Measurements from ENCODE around the gene SNCG. TPM values are rescaled to one million over a fixed set of nuclear protein-coding genes. Genes with fewer than 3 reads are reported as not detected.

SNCG gene
- total RNA-seq, 1 donor from 2014 or later: not detected

Other genes with a start within 250 kb of the SNCG start
- gene BMPR1A, start 202.0 kb upstream of the SNCG start, total RNA-seq: 45.8 and 46.2 TPM in 2 replicates
- 0.94 and 1.0 TPM in 2 replicates for gene MMRN2, start 984 bp upstream of the SNCG start, total RNA-seq
- gene ADIRF, start 9.9 kb downstream of the SNCG start, total RNA-seq: 0.57 and 1.3 TPM in 2 replicates
- not detected in 2 replicates for gene FAM25A, start 61.7 kb downstream of the SNCG start, total RNA-seq
- 107 and 118 TPM in 2 replicates for gene GLUD1, start 136.2 kb downstream of the SNCG start, total RNA-seq
- gene SHLD2, start 136.6 kb downstream of the SNCG start, total RNA-seq: 22.2 and 26.4 TPM in 2 replicates

All from myocyte (in vitro differentiated cells).